Small intestine (tissue), 7 donors: ENCODE measurements around the gene DDB1. TPM values are rescaled to one million over a fixed set of nuclear protein-coding genes. Genes with fewer than 3 reads are reported as not detected.

Experiments used
- DNase-seq, 2 donors: peaks; one replicate each; pipeline versions ENCODE4 v3.0.0 to v3.0.0-alpha.2; 2013
- FAIRE-seq: peaks from 2 replicates; lab custom pipeline; 2012; peaks lifted over from hg19 to GRCh38; lab: Jason Lieb, UNC
- H3K27ac ChIP-seq, 3 donors: one replicate each; pipeline ENCODE4 v1.5.1; 2013; ENCODE audit warnings: low read length in 2 of 3, mild to moderate bottlenecking in 2 of 3, control low read depth in 1 of 3, inconsistent platforms in 1 of 3, low read depth in 1 of 3, moderate library complexity in 1 of 3
- H3K27me3 ChIP-seq, 3 donors: one replicate each; pipeline ENCODE4 v1.6.1; 2013; ENCODE audit warnings: low read length in 3 of 3, inconsistent platforms in 1 of 3; ENCODE audit not compliant: control insufficient read depth in 3 of 3, insufficient read depth in 3 of 3
- H3K36me3 ChIP-seq, 3 donors: one replicate each; pipeline ENCODE4 v1.6.1; 2013; ENCODE audit warnings: low read length in 3 of 3, inconsistent platforms in 1 of 3, low read depth in 1 of 3, mild to moderate bottlenecking in 1 of 3, moderate library complexity in 1 of 3; ENCODE audit not compliant: control insufficient read depth in 3 of 3, insufficient read depth in 2 of 3
- H3K4me1 ChIP-seq, 3 donors: one replicate each; pipeline ENCODE4 v1.6.1; 2013; ENCODE audit warnings: low read length in 2 of 3, inconsistent platforms in 1 of 3, low read depth in 1 of 3, mild to moderate bottlenecking in 1 of 3, moderate library complexity in 1 of 3; ENCODE audit not compliant: control insufficient read depth in 3 of 3, insufficient read depth in 2 of 3
- H3K4me3 ChIP-seq, 3 donors: one replicate each; pipeline ENCODE4 v1.5.1; 2013; ENCODE audit warnings: low read length in 3 of 3, control low read depth in 1 of 3, inconsistent platforms in 1 of 3, low read depth in 1 of 3, mild to moderate bottlenecking in 1 of 3, moderate library complexity in 1 of 3
- H3K9me3 ChIP-seq, 2 donors: one replicate each; pipeline ENCODE4 v1.6.1; 2013; ENCODE audit warnings: low read depth in 1 of 2, low read length in 1 of 2; ENCODE audit not compliant: control insufficient read depth in 2 of 2, insufficient read depth in 1 of 2
- WGBS, 3 donors: extraction: QIAGEN DNeasy Blood & Tissue Kit; methylation state at CpG; one replicate each; pipeline ENCODE4 v1.1.7; 2013; 5-methylcytosine and 5-hydroxymethylcytosine counted together
- polyA plus RNA-seq, 4 donors: library from polyadenylated mRNA; stranded (reverse) in 3 of 4; unstranded in 1 of 4; fragments of 200-250 nt in 3 of 4; fragments of 120-200 nt in 1 of 4; gene quantifications; one replicate each; pipeline versions ENCODE4 v1.2.1 to v1.2.3, GENCODE V29; 2013
- donor health status: healthy with polysubstance abuse.
- donor health status: control.
- donor health status: control.
- donor health status: Bipolar disorder and iron deficiency.
- donor health status: healthy.

The DDB1 gene
- polyA plus RNA-seq, 4 donors, result 137 to 165 (median 153) TPM

DNA sequence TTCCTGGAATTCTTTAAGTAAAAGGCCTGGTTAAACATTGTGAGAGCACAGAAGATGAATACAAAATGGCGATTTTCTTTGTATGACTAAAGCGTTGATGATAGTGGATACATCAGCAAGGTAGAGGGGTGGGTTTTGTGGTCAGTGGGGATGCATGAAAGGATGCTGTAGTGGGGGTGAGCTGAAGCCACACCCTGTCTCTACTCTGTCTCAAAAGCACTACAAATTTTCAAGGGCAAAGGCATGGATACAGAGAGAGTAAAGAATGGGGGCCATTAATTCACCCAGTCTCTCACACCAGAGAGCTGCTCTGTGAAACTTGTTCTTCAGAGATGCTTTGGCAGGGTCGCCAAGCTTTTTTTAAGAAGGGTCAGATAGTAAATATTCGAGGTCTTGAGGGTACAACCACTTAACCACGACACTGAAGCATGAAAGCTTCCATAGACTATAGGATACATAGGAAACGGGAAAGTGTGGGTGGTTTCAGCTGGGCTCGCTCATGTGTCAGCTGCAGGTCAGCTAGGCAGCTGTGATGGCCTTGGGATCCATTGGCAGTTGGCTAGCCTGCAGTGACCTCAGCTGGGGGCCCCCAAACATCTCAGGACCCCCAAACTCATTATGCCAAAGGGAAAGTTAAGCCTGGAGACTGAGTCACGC is 37.6 kb upstream of the DDB1 start:
- no peak for FAIRE-seq
- Histone ChIP-seq H3K36me3 (peaks cover 4 to 46% (median 18%) of the 10 kb centered on the region in 3 donors), H3K27ac (no peak overlapping the region), H3K4me3 (no peak overlapping the region), H3K9me3 (peaks cover 0 to 4% of the 10 kb centered on the region in 2 donors), H3K4me1 (no peaks in the 10 kb centered on the region), H3K27me3 (no peaks in the 10 kb centered on the region)
- no peak for DNase-seq
- 88 to 93% (median 91%) methylated on average over 8 of the region's 8 CpGs for WGBS, 3 donors

DNA sequence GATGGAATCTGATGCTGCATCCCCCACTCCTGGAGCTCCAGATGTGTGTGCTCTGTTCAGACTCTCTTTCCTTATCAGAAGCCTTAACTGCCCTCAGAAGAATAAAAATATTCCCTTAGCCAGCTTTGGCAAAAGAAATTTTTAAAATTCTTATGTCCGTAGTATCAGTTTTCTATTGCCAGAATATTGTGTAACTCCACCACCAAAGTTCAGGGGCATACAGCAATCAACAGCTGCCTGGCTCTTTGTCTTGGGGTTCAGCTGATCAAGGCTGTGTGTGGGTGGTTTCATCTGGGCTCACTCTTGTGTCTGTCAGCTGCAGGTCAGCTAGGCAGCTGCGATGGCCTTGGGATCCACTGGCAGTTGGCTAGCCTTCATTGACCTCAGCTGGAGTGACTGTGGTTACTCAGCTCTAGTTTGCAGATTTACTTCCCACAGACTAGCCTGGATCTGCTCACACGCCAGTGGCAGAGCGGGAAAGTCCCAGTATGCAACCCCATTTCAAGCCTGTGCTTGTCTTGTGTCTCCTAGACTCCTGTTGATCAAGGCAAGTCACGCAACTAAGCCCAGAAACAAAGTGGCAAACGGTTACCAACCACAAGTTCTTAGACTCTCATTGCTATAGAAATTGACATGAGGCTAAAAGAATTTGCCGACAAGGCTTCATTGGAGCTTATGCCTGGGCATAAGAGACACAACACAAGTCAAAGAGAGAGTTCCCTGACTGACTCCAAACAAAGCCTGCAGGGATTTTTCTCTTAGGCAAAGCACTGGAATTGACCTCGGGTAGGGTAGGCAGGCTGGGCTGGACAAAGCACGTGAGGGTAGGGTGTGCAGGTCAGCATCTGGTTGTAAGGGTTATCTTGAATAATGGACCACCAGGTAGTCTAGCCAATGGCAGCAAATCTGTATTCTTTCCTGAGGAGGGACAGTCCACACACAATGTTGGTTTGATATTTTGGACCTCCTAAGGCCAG is 36.8 kb upstream of the DDB1 start:
- DNase-seq (no peak), FAIRE-seq (no peak)
- H3K27me3 ChIP-seq, result no peaks in the 10 kb centered on the region
- peaks cover 4 to 51% (median 18%) of the 10 kb centered on the region in 3 donors for H3K36me3 ChIP-seq
- WGBS, 3 donors, result 89 to 95% (median 90%) methylated on average over 9 of the region's 9 CpGs
- H3K9me3 ChIP-seq, result peaks cover 0 to 2% of the 10 kb centered on the region in 2 donors
- H3K4me3 ChIP-seq, result no peak overlapping the region
- H3K4me1 ChIP-seq, result no peaks in the 10 kb centered on the region
- no peak overlapping the region for H3K27ac ChIP-seq

GRCh38 chr11:61368646-61369045 is 35.7 kb upstream of the DDB1 start:
- Histone ChIP-seq H3K27ac (no peak overlapping the region), H3K36me3 (peaks cover 4 to 58% (median 20%) of the 10 kb centered on the region in 3 donors), H3K27me3 (no peaks in the 10 kb centered on the region), H3K4me3 (no peak overlapping the region), H3K4me1 (peaks cover 0 to 4% (median 0%) of the 10 kb centered on the region in 3 donors), H3K9me3 (no peaks in the 10 kb centered on the region)
- DNase-seq (no peak), FAIRE-seq (no peak)
- 94 to 97% (median 95%) methylated on average over 7 of the region's 7 CpGs for WGBS, 3 donors

- Histone ChIP-seq H3K36me3 (peaks cover 4 to 58% (median 20%) of the 10 kb centered on the region in 3 donors), H3K4me3 (no peak overlapping the region), H3K27me3 (no peaks in the 10 kb centered on the region), H3K9me3 (no peaks in the 10 kb centered on the region), H3K27ac (no peak overlapping the region), H3K4me1 (peaks cover 2 to 9% (median 6%) of the 10 kb centered on the region in 3 donors)
- WGBS, 3 donors, result 54 to 82% (median 73%) methylated on average over 6 of the region's 6 CpGs
- no peak for DNase-seq
- FAIRE-seq, result no peak
These were observed 34.5 kb upstream of the DDB1 start for GRCh38 chr11:61367406-61367805.

- H3K27me3 ChIP-seq, result no peaks in the 10 kb centered on the region
- peaks cover 4 to 13% (median 6%) of the 10 kb centered on the region in 3 donors for H3K4me1 ChIP-seq
- H3K36me3 ChIP-seq, result peaks cover 4 to 45% (median 9%) of the 10 kb centered on the region in 3 donors
- no peak overlapping the region for H3K4me3 ChIP-seq
- DNase-seq (no peak), FAIRE-seq (no peak)
- H3K9me3 ChIP-seq, result no peaks in the 10 kb centered on the region
- no peak overlapping the region for H3K27ac ChIP-seq
- WGBS, 3 donors, result 92 to 95% (median 92%) methylated on average over 5 of the region's 5 CpGs
These were observed 31.2 kb upstream of the DDB1 start for GRCh38 chr11:61364012-61364675.

DNA sequence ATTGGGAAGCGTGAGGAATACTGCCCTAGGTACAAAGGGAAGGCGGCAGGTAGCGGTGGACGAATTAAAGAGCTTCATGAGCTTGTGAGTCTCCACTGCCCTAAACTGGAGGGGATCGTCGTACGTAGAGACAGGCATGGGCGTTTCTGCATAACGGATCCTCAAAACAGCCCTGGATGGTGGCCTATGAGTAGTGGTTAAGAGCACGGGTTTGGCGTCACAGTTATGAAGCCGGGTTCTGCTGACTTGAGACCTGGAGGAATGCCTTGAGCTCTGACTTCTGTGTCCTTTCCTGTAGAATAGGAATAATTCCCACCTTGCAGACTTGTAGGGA is 29.6 kb upstream of the DDB1 start:
- 0 to 1% (median 1%) methylated on average over 12 of the region's 12 CpGs for WGBS, 3 donors
- DNase-seq, result no peak
- H3K4me1 ChIP-seq, result peaks cover 4 to 22% (median 6%) of the 10 kb centered on the region in 3 donors
- H3K27ac ChIP-seq, result peak overlapping the region; percentile 95 to 100 (median 97)
- H3K36me3 ChIP-seq, result peaks cover 3 to 31% (median 4%) of the 10 kb centered on the region in 3 donors
- peak overlapping the region; percentile 66 to 79 (median 77) for H3K4me3 ChIP-seq
- FAIRE-seq, result no peak
- H3K27me3 ChIP-seq, result no peaks in the 10 kb centered on the region
- no peaks in the 10 kb centered on the region for H3K9me3 ChIP-seq

DNA sequence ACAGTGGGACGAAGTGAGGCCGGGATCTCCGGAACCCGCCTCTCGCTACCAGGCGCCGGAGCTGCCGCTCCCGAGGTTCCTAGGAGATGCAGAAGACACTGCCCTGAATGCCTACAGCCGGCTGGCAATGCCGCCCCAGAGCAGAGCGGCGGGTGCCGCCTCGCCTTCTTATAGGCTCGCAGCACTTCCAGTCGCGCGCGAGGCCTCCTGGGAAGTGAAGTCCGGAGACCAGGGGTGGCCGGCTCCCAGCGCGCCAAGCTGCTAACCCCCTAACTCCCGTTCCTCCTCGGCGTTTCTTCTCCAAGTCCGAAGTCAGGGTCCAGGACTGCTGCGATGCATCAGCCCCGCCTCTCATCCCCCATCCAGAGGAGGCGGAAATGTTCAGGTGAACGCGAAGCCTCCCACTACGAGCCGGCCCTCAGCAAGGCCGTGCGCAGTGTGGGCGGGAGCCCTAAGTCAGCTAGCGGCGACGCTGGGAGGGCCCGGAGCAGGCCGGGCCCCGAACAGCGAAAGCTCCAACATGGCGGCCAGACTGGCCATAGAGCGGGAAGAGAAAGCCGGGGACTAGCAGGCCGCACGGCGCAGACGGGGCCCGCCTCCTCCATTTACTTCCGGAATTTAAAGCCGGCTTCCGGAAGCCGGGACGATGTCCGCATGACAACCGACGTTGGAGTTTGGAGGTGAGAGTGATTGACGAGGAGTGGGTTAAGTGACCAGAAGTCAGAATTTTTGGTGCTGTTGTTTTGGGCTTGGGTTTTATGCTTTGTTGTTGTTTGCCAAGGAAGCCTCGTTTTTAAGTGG is 29.0 kb upstream of the DDB1 start, which contains the start of the genes CYB561A3 and TMEM138:
TSS of gene CYB561A3 (minus strand) at position 142 of the 801 bp plus-strand sequence. CDS start 5,169 bp downstream, outside the sequence.
TSS of gene TMEM138 (plus strand) at position 634 of the 801 bp plus-strand sequence. CDS start 2,017 bp downstream, outside the sequence.
- no peaks in the 10 kb centered on the region for H3K27me3 ChIP-seq
- peaks cover 3 to 29% (median 4%) of the 10 kb centered on the region in 3 donors for H3K36me3 ChIP-seq
- peaks cover 4 to 28% (median 6%) of the 10 kb centered on the region in 3 donors for H3K4me1 ChIP-seq
- FAIRE-seq (no peak), DNase-seq (peak; percentile 94 to 97)
- peak within 1 kb of the TSS; percentile 95 to 100 (median 97) for H3K27ac ChIP-seq
- no peaks in the 10 kb centered on the region for H3K9me3 ChIP-seq
- H3K4me3 ChIP-seq, result peak within 1 kb of the TSS; percentile 66 to 79 (median 77)
- 0 to 1% (median 0%) methylated on average over 59 to 63 of the region's 63 CpGs for WGBS, 3 donors
